ENCODE measurements around the gene ITPR1.

- TF ChIP-seq CTCF (IDR thresholded peaks at IDR 0.05) = no peak
- TF ChIP-seq POLR2A (IDR thresholded peaks at IDR 0.05) = no peak
- no peak for TF ChIP-seq POLR2AphosphoS5 (IDR thresholded peaks at IDR 0.05)
Observed at GRCh38 chr3:4709341-4709740, 216.2 kb downstream of the ITPR1 start.
